ENCODE measurements around the gene EHD4.

GRCh38 chr15:41946970-41947369, 25.4 kb downstream of the EHD4 start:
- TF ChIP-seq CTCF (IDR thresholded peaks at IDR 0.05) (no peak), POLR2A (IDR thresholded peaks at IDR 0.05) (no peak), EP300 (IDR thresholded peaks at IDR 0.05) (no peak)

All from ovary (tissue), 3 donors.